ENCODE data around the gene PLCB1.

The PLCB1 gene

GRCh38 chr20:8161264-8162071 is 29.4 kb downstream of the PLCB1 start:
- DNase-seq, result peak; percentile 29 to 55

GRCh38 chr20:8162610-8163009 is 30.5 kb downstream of the PLCB1 start:
- DNase-seq, result no peak

- DNase-seq, result no peak
These were observed 31.5 kb downstream of the PLCB1 start for GRCh38 chr20:8163543-8163942.

- no peak for DNase-seq
These were observed 34.7 kb downstream of the PLCB1 start for GRCh38 chr20:8166730-8167129.

- DNase-seq, result no peak
These were observed 36.8 kb downstream of the PLCB1 start for GRCh38 chr20:8168785-8169288.

GRCh38 chr20:8170921-8171320 is 38.9 kb downstream of the PLCB1 start:
- no peak for DNase-seq

GRCh38 chr20:8172191-8172590 is 40.1 kb downstream of the PLCB1 start:
- DNase-seq, result no peak

GRCh38 chr20:8175741-8176675 is 43.9 kb downstream of the PLCB1 start:
- no peak for DNase-seq

- DNase-seq, result no peak
These were observed 51.5 kb downstream of the PLCB1 start for GRCh38 chr20:8183526-8183925.

GRCh38 chr20:8187740-8188139 is 55.7 kb downstream of the PLCB1 start:
- DNase-seq, result no peak

GRCh38 chr20:8190043-8190880 is 58.2 kb downstream of the PLCB1 start:
- DNase-seq, result no peak

GRCh38 chr20:8194721-8195120 is 62.7 kb downstream of the PLCB1 start:
- DNase-seq, result no peak

- DNase-seq, result no peak
These were observed 64.0 kb downstream of the PLCB1 start for GRCh38 chr20:8196096-8196495.

GRCh38 chr20:8200220-8200619 is 68.2 kb downstream of the PLCB1 start:
- DNase-seq, result no peak

- DNase-seq, result no peak
These were observed 71.3 kb downstream of the PLCB1 start for GRCh38 chr20:8203366-8203765.

- no peak for DNase-seq
These were observed 73.9 kb downstream of the PLCB1 start for GRCh38 chr20:8205996-8206395.

- no peak for DNase-seq
These were observed 76.2 kb downstream of the PLCB1 start for GRCh38 chr20:8208226-8208625.

- no peak for DNase-seq
These were observed 77.0 kb downstream of the PLCB1 start for GRCh38 chr20:8209061-8209460.

GRCh38 chr20:8210749-8211148 is 78.7 kb downstream of the PLCB1 start:
- DNase-seq, result no peak

- no peak for DNase-seq
These were observed 80.2 kb downstream of the PLCB1 start for GRCh38 chr20:8212286-8212685.

- no peak for DNase-seq
These were observed 81.2 kb downstream of the PLCB1 start for GRCh38 chr20:8213270-8213669.

GRCh38 chr20:8213831-8214587 is 81.9 kb downstream of the PLCB1 start:
- no peak for DNase-seq

Measured in NCI-H2081 (cell line).